IgD-negative memory B cell (primary cell): ENCODE data around the gene TAAR2. TPM values are rescaled to one million over a fixed set of nuclear protein-coding genes. Genes with fewer than 3 reads are reported as not detected.

Experiments
- H3K27ac Mint-ChIP-seq, 3 donors: one replicate each; pipeline ENCODE4 v1.8.0; 2020 to 2022; ENCODE audit warnings: mild to moderate bottlenecking in 3 of 3, mixed read lengths in 3 of 3, moderate library complexity in 1 of 3
- H3K27me3 Mint-ChIP-seq: one replicate; pipeline ENCODE4 v1.8.0; 2021; ENCODE audit warnings: mixed read lengths
- H3K36me3 Mint-ChIP-seq: one replicate; pipeline ENCODE4 v1.8.0; 2020; ENCODE audit warnings: mild to moderate bottlenecking, mixed read lengths
- H3K4me1 Mint-ChIP-seq, 3 donors: one replicate each; pipeline ENCODE4 v1.8.0; 2020 to 2022; ENCODE audit warnings: mixed read lengths in 3 of 3, mild to moderate bottlenecking in 1 of 3
- H3K4me3 Mint-ChIP-seq, 4 donors: one replicate each; pipeline ENCODE4 v1.8.0; 2020 to 2022; ENCODE audit warnings: mild to moderate bottlenecking in 4 of 4, mixed read lengths in 4 of 4, moderate library complexity in 3 of 4
- H3K9me3 Mint-ChIP-seq, 3 donors: one replicate each; pipeline ENCODE4 v1.8.0; 2020 to 2021; ENCODE audit warnings: mixed read lengths in 3 of 3, mild to moderate bottlenecking in 1 of 3
- polyA plus RNA-seq: library from polyadenylated mRNA; unstranded; fragments of 300-500 nt; fragmentation: Illumina TruSeq; gene quantifications from one replicate; pipeline ENCODE4 v1.2.3, GENCODE V29; 2021

TAAR2 gene, protein sequence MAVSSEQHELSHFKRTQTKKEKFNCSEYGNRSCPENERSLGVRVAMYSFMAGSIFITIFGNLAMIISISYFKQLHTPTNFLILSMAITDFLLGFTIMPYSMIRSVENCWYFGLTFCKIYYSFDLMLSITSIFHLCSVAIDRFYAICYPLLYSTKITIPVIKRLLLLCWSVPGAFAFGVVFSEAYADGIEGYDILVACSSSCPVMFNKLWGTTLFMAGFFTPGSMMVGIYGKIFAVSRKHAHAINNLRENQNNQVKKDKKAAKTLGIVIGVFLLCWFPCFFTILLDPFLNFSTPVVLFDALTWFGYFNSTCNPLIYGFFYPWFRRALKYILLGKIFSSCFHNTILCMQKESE
- not detected for polyA plus RNA-seq

DNA sequence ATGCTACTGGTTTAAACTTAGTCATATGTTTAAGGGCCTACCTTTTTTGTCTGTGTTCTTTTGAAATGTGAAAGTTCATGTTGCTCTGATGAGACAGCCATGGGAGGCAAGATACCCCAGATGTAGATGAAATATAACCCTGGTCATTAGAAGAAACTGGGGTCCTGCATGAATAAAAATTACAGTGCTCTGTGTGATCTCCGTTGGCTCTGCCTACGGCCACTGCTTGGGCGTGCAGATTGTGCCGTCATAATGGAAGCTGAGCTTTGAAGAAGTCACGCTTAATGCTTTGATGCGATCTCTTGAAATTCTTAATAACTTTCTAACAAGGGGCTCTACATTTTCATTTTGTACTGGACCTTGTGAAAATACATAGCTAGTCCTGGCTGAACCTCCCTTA, at the start of gene TAAR2:
TSS of gene TAAR2 (minus strand) at position 101 of the 400 bp plus-strand sequence. CDS start at position 101, 0 bp downstream.
- H3K36me3 Mint-ChIP-seq, result no peaks in the 10 kb centered on the region
- no peak within 1 kb of the TSS for H3K4me3 Mint-ChIP-seq
- peaks cover 6% of the 10 kb centered on the region for H3K27me3 Mint-ChIP-seq
- no peaks in the 10 kb centered on the region for H3K4me1 Mint-ChIP-seq
- peak within 1 kb of the TSS in 1 of 3 donors; percentile 36 for H3K27ac Mint-ChIP-seq
- peaks cover 0 to 4% (median 4%) of the 10 kb centered on the region in 3 donors for H3K9me3 Mint-ChIP-seq

DNA sequence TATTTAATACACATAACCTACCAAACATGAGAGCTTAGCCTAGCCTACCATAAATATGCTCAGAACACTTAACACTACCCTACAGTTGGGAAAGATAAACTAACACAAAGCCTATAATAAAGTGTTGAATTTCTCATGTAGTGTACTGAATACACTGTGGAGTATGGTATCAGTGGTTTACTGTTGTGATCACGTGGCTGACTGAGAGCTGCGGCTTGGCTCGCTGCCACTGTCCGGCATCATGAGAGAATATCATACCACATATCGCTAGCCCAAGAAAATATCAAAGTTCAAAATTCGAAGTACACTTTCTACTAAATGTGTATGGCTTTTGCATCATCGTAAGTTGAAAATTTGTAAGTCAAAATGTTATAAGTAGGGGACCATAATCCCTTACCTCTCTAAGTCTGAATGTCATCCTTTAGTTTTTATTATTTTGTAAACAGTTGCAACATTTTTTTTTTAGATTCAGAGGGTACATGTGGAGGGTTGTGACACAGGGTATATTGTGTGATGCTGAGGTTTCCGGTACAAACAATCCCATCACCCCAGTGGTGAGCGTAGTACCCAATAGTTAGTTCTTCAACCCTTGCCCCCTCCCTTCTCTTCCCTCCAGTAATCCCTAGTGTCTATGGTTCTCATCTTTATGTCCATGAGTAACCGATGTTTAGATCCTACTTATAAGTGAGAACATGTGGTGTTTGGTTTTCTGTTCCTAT, 49.5 kb upstream of the TAAR2 start:
- no peaks in the 10 kb centered on the region for H3K36me3 Mint-ChIP-seq
- peaks cover 3 to 6% (median 6%) of the 10 kb centered on the region in 3 donors for H3K4me1 Mint-ChIP-seq
- H3K9me3 Mint-ChIP-seq, result no peaks in the 10 kb centered on the region
- H3K27ac Mint-ChIP-seq, result no peak overlapping the region
- H3K4me3 Mint-ChIP-seq, result no peak overlapping the region
- peaks cover 6% of the 10 kb centered on the region for H3K27me3 Mint-ChIP-seq

DNA sequence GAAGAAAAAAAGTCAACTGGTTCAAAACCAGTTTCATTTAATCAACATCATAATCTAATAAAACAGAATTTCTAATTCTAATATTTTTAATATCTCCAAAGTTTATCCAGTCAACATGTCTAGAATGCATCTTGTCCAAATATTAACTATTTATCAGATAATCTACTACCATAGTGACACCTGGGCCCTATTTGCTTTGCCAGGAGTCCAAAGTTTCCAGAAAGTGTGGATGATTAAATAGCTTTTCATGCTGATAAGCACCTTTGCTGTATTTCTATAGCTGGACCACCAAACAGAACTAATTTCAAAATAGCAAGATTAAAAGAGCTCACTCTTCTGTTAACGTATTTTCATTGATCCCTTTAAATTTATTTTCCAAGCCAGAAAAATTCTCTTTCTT, 47.2 kb upstream of the TAAR2 start:
- Mint-ChIP-seq H3K36me3 (no peaks in the 10 kb centered on the region), H3K4me3 (no peak overlapping the region), H3K4me1 (peaks cover 3 to 6% (median 4%) of the 10 kb centered on the region in 3 donors), H3K9me3 (no peaks in the 10 kb centered on the region), H3K27me3 (peaks cover 2% of the 10 kb centered on the region), H3K27ac (no peak overlapping the region)

- H3K27ac Mint-ChIP-seq, result no peak overlapping the region
- no peaks in the 10 kb centered on the region for H3K9me3 Mint-ChIP-seq
- H3K27me3 Mint-ChIP-seq, result peaks cover 2% of the 10 kb centered on the region
- peak overlapping the region in 2 of 4 donors; percentile 68 to 69 for H3K4me3 Mint-ChIP-seq
- H3K4me1 Mint-ChIP-seq, result peaks cover 4 to 6% (median 5%) of the 10 kb centered on the region in 3 donors
- no peaks in the 10 kb centered on the region for H3K36me3 Mint-ChIP-seq
Measured at GRCh38 chr6:132669690-132670291, 45.7 kb upstream of the TAAR2 start.

DNA sequence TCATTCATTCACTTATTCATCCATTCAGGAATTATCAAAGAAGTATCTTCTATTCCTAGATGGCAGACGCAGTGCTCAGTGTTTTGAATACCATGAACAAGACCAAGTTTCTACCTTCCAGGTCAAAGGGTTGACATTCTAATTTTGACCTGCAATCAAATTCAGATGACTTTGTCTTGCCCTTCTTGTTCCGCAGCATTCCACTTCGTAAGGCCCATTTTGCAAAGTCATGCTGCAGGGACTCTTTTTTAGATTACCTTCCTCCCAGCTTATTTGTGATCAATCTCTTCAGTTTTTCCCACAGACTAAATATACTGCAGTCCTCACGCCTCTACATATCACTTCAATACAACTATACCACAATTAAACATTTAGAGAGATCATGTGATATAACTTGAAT, 42.0 kb upstream of the TAAR2 start:
- H3K36me3 Mint-ChIP-seq, result no peaks in the 10 kb centered on the region
- H3K9me3 Mint-ChIP-seq, result no peaks in the 10 kb centered on the region
- peaks cover 4 to 6% (median 5%) of the 10 kb centered on the region in 3 donors for H3K4me1 Mint-ChIP-seq
- H3K27ac Mint-ChIP-seq, result no peak overlapping the region
- H3K4me3 Mint-ChIP-seq, result no peak overlapping the region
- H3K27me3 Mint-ChIP-seq, result peaks cover 2% of the 10 kb centered on the region

- no peaks in the 10 kb centered on the region for H3K27me3 Mint-ChIP-seq
- peaks cover 0 to 2% (median 2%) of the 10 kb centered on the region in 3 donors for H3K4me1 Mint-ChIP-seq
- no peak overlapping the region for H3K27ac Mint-ChIP-seq
- H3K36me3 Mint-ChIP-seq, result no peaks in the 10 kb centered on the region
- peak overlapping the region in 1 of 4 donors; percentile 14 for H3K4me3 Mint-ChIP-seq
- no peaks in the 10 kb centered on the region for H3K9me3 Mint-ChIP-seq
Measured at GRCh38 chr6:132664309-132665034, 40.4 kb upstream of the TAAR2 start.

GRCh38 chr6:132663661-132664060, 39.6 kb upstream of the TAAR2 start:
- Mint-ChIP-seq H3K27ac (no peak overlapping the region), H3K4me3 (no peak overlapping the region), H3K36me3 (no peaks in the 10 kb centered on the region), H3K27me3 (no peaks in the 10 kb centered on the region), H3K9me3 (no peaks in the 10 kb centered on the region), H3K4me1 (peaks cover 0 to 2% (median 0%) of the 10 kb centered on the region in 3 donors)

GRCh38 chr6:132661906-132662305, 37.8 kb upstream of the TAAR2 start:
- H3K4me1 Mint-ChIP-seq, result peaks cover 0 to 8% (median 2%) of the 10 kb centered on the region in 3 donors
- no peak overlapping the region for H3K4me3 Mint-ChIP-seq
- H3K27me3 Mint-ChIP-seq, result no peaks in the 10 kb centered on the region
- no peaks in the 10 kb centered on the region for H3K9me3 Mint-ChIP-seq
- H3K27ac Mint-ChIP-seq, result no peak overlapping the region
- H3K36me3 Mint-ChIP-seq, result no peaks in the 10 kb centered on the region

DNA sequence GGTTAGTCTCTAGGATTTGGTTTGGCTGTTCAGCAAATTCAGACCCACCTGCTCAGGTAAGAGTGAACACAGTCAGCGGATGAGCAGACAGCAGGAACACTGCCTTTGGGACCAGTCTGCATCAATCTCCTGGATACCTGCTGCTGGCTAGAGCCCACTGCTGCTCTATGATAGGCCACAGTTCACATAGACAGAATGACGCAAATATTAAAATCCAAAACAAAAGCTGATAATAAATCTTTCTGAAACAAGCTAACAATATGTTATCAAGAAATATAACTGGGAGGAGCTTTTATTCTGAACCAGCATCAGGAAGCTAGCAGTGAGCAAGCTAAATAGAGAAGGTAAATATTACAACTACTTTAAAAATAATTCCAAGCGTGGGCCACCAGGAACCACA, 35.0 kb upstream of the TAAR2 start, which contains the start of gene TAAR1:
TSS of gene TAAR1 (minus strand) at position 101 of the 400 bp plus-strand sequence. CDS start 13,179 bp downstream, outside the sequence.
- H3K4me1 Mint-ChIP-seq, result peaks cover 0 to 5% (median 4%) of the 10 kb centered on the region in 3 donors

GRCh38 chr6:132651062-132651461, 27.0 kb upstream of the TAAR2 start:
- Mint-ChIP-seq H3K27me3 (no peaks in the 10 kb centered on the region), H3K36me3 (no peaks in the 10 kb centered on the region), H3K4me3 (no peak overlapping the region), H3K9me3 (no peaks in the 10 kb centered on the region), H3K27ac (no peak overlapping the region), H3K4me1 (peaks cover 0 to 6% (median 0%) of the 10 kb centered on the region in 3 donors)

More for the DNA sequence above, 35.0 kb upstream of the TAAR2 start, which contains the start of gene TAAR1:
- H3K36me3 Mint-ChIP-seq, result no peaks in the 10 kb centered on the region
- no peak within 1 kb of the TSS for H3K4me3 Mint-ChIP-seq
- no peaks in the 10 kb centered on the region for H3K9me3 Mint-ChIP-seq
- no peak within 1 kb of the TSS for H3K27ac Mint-ChIP-seq
- H3K27me3 Mint-ChIP-seq, result no peaks in the 10 kb centered on the region

DNA sequence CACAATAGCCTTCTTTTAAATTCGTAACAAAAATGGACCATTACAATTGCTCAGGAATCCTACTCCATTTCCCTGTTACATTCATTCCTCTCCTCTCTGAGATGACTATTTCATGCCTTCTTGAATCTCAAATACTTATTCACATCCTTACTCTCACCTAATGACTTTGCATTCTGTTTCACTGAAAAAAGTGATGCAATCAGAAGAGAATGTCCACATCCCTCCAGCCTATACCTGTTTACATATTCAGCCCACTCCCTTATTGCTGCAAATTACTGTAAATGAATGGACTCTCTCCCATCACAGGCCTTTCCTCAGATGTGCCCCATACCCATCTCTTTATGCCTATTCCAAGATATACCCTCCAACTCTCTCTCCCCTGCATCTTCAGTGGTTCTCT, 26.4 kb upstream of the TAAR2 start:
- no peak overlapping the region for H3K27ac Mint-ChIP-seq
- H3K36me3 Mint-ChIP-seq, result no peaks in the 10 kb centered on the region
- H3K4me3 Mint-ChIP-seq, result no peak overlapping the region
- no peaks in the 10 kb centered on the region for H3K9me3 Mint-ChIP-seq
- no peaks in the 10 kb centered on the region for H3K27me3 Mint-ChIP-seq
- H3K4me1 Mint-ChIP-seq, result peaks cover 0 to 6% (median 0%) of the 10 kb centered on the region in 3 donors

DNA sequence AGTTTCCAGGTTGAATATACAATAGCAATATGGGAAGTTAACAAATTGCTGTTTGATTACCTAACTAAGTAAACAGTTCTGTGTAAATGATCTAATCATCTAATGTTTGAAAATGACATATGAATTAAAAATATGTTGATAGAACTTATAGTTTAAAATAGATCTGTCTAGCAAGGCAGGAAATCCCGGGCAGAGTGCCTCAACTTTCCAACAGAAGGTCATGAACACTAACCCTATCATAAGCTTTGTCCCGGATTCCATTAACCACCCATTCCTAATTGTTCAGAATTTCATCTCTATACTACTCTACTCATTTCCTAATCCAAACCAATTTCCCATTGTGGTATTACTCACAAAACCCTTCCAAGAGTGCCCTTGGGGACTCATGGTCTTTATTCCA, 24.8 kb upstream of the TAAR2 start:
- Mint-ChIP-seq H3K27ac (no peak overlapping the region), H3K9me3 (no peaks in the 10 kb centered on the region), H3K4me1 (peaks cover 0 to 7% (median under 1%) of the 10 kb centered on the region in 3 donors), H3K27me3 (peaks cover 1% of the 10 kb centered on the region), H3K36me3 (no peaks in the 10 kb centered on the region), H3K4me3 (no peak overlapping the region)

- Mint-ChIP-seq H3K4me1 (peaks cover 4 to 11% (median 5%) of the 10 kb centered on the region in 3 donors), H3K36me3 (no peaks in the 10 kb centered on the region), H3K4me3 (no peak overlapping the region), H3K9me3 (no peaks in the 10 kb centered on the region), H3K27me3 (peaks cover 1% of the 10 kb centered on the region), H3K27ac (no peak overlapping the region)
Measured at GRCh38 chr6:132648356-132648755, 24.3 kb upstream of the TAAR2 start.

GRCh38 chr6:132643547-132643946, 19.5 kb upstream of the TAAR2 start:
- Mint-ChIP-seq H3K27ac (no peak overlapping the region), H3K9me3 (no peaks in the 10 kb centered on the region), H3K36me3 (no peaks in the 10 kb centered on the region), H3K27me3 (peaks cover 1% of the 10 kb centered on the region), H3K4me1 (peaks cover 10 to 17% (median 16%) of the 10 kb centered on the region in 3 donors), H3K4me3 (no peak overlapping the region)
